Hepatocyte (in vitro differentiated cells): ENCODE results near the gene SARDH.

Experiments used
- CTCF ChIP-seq: fragments of 200-600 bp; sonication (generic); IDR thresholded peaks from 2 replicates; pipeline ENCODE4 v1.5.1; 2016; ENCODE audit warnings: antibody characterized with exemption, mild to moderate bottlenecking; ENCODE audit not compliant: poor library complexity
- EZH2 ChIP-seq: fragments of 200-600 bp; sonication (generic); IDR thresholded peaks from 2 replicates; pipeline ENCODE4 v1.6.1; 2016; ENCODE audit warnings: antibody characterized with exemption, mild to moderate bottlenecking, borderline replicate concordance
- EZH2phosphoT487 ChIP-seq: fragments of 200-600 bp; sonication (generic); IDR thresholded peaks from one replicate; pipeline ENCODE4 v1.6.1; 2018; ENCODE audit warnings: antibody characterized with exemption, mild to moderate bottlenecking, low read depth, moderate library complexity; ENCODE audit not compliant: unreplicated experiment, severe bottlenecking

DNA sequence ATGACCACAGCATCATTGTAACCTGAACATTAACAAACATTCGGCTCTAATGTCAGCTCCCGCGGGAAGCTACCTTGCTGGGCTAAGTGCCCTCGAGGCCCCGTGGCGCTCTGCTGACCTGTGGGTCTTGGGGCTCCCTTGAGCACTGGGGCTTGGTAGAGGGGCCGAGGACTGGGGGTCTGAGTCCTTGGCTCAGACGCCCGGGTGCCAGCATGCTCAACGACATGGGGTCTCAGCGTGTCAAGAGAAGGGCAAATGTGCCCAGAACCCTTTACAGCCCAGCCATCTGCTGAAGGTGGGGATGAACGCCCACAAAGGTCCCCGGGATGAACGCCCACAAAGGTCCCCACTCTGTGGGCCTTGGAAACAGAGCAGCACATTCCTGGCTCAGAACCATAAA is 39.7 kb upstream of the SARDH start:
- TF ChIP-seq EZH2 (no peak), CTCF (no peak), EZH2phosphoT487 (no peak)
